Skeletal muscle satellite cell (primary cell): ENCODE data around the gene CHST11.
"Not testable (repeated sequence)": the region's sequence is repeated elsewhere in the genome, so short reads cannot be mapped to it uniquely, and the experiment has no call there.

Experiments used
- H3K27me3 ChIP-seq: 2 replicates; pipeline ENCODE4 v1.7.0; 2013; ENCODE audit warnings: low read length; ENCODE audit not compliant: control insufficient read depth, insufficient read depth
- H3K36me3 ChIP-seq: 2 replicates; pipeline ENCODE4 v1.7.0; 2013; ENCODE audit warnings: mild to moderate bottlenecking, control low read depth, low read length; ENCODE audit not compliant: insufficient read depth
- H3K4me1 ChIP-seq: 2 replicates; pipeline ENCODE4 v1.7.0; 2013; ENCODE audit warnings: low read length; ENCODE audit not compliant: control insufficient read depth, insufficient read depth
- H3K4me2 ChIP-seq: 2 replicates; pipeline ENCODE4 v1.7.0; 2013; ENCODE audit warnings: mild to moderate bottlenecking, low read length
- H3K4me3 ChIP-seq: 2 replicates; pipeline ENCODE4 v1.7.0; 2013; ENCODE audit warnings: low read length
- H3K9ac ChIP-seq: 2 replicates; pipeline ENCODE4 v1.7.0; 2013; ENCODE audit warnings: mild to moderate bottlenecking, low read depth, low read length, moderate library complexity
- H3K9me3 ChIP-seq: replicated peaks from 2 replicates; pipeline ENCODE4 v1.7.0; 2013; ENCODE audit warnings: mild to moderate bottlenecking, control low read depth, low read length

The CHST11 gene

GRCh38 chr12:104562763-104563162 lies 106.0 kb downstream of the CHST11 start:
- Histone ChIP-seq H3K27me3 (no peaks in the 10 kb centered on the region), H3K36me3 (no peaks in the 10 kb centered on the region), H3K4me2 (no peak overlapping the region), H3K9ac (no peak overlapping the region), H3K4me3 (no peak overlapping the region), H3K9me3 (no peaks in the 10 kb centered on the region), H3K4me1 (no peaks in the 10 kb centered on the region)

GRCh38 chr12:104564662-104565061 lies 107.9 kb downstream of the CHST11 start:
- H3K4me2 ChIP-seq, H3K36me3 ChIP-seq, H3K4me1 ChIP-seq, H3K9me3 ChIP-seq, H3K27me3 ChIP-seq, H3K9ac ChIP-seq, H3K4me3 ChIP-seq: not testable (repeated sequence)

GRCh38 chr12:104565606-104566243 lies 109.0 kb downstream of the CHST11 start:
- H3K9ac ChIP-seq: no peak overlapping the region
- no peak overlapping the region for H3K4me3 ChIP-seq
- no peaks in the 10 kb centered on the region for H3K4me1 ChIP-seq
- H3K4me2 ChIP-seq: no peak overlapping the region
- H3K36me3 ChIP-seq: no peaks in the 10 kb centered on the region
- no peaks in the 10 kb centered on the region for H3K9me3 ChIP-seq
- no peaks in the 10 kb centered on the region for H3K27me3 ChIP-seq

- Histone ChIP-seq H3K36me3 (no peaks in the 10 kb centered on the region), H3K9ac (no peak overlapping the region), H3K4me3 (no peak overlapping the region), H3K27me3 (no peaks in the 10 kb centered on the region), H3K9me3 (no peaks in the 10 kb centered on the region), H3K4me2 (no peak overlapping the region), H3K4me1 (no peaks in the 10 kb centered on the region)
These were observed 109.7 kb downstream of the CHST11 start for GRCh38 chr12:104566244-104566993.

GRCh38 chr12:104567832-104568486 lies 111.2 kb downstream of the CHST11 start:
- Histone ChIP-seq H3K9ac (no peak overlapping the region), H3K4me3 (no peak overlapping the region)

GRCh38 chr12:104568487-104568868 lies 111.7 kb downstream of the CHST11 start:
- H3K4me3 ChIP-seq: no peak overlapping the region
- H3K9me3 ChIP-seq: no peaks in the 10 kb centered on the region
- H3K27me3 ChIP-seq: no peaks in the 10 kb centered on the region
- H3K9ac ChIP-seq: no peak overlapping the region
- no peaks in the 10 kb centered on the region for H3K4me1 ChIP-seq
- H3K4me2 ChIP-seq: no peak overlapping the region
- no peaks in the 10 kb centered on the region for H3K36me3 ChIP-seq

More at GRCh38 chr12:104567832-104568486, 111.2 kb downstream of the CHST11 start:
- Histone ChIP-seq H3K27me3 (no peaks in the 10 kb centered on the region), H3K9me3 (no peaks in the 10 kb centered on the region), H3K4me2 (no peak overlapping the region), H3K36me3 (no peaks in the 10 kb centered on the region), H3K4me1 (no peaks in the 10 kb centered on the region)

- Histone ChIP-seq H3K4me3 (no peak overlapping the region), H3K9me3 (no peaks in the 10 kb centered on the region), H3K4me1 (no peaks in the 10 kb centered on the region), H3K27me3 (no peaks in the 10 kb centered on the region), H3K9ac (no peak overlapping the region), H3K4me2 (no peak overlapping the region), H3K36me3 (no peaks in the 10 kb centered on the region)
These were observed 112.2 kb downstream of the CHST11 start for GRCh38 chr12:104568935-104569334.

GRCh38 chr12:104569346-104570173 lies 112.8 kb downstream of the CHST11 start:
- H3K36me3 ChIP-seq: no peaks in the 10 kb centered on the region
- no peak overlapping the region for H3K9ac ChIP-seq
- no peaks in the 10 kb centered on the region for H3K4me1 ChIP-seq
- no peak overlapping the region for H3K4me2 ChIP-seq
- no peak overlapping the region for H3K4me3 ChIP-seq
- H3K9me3 ChIP-seq: no peaks in the 10 kb centered on the region
- H3K27me3 ChIP-seq: no peaks in the 10 kb centered on the region

GRCh38 chr12:104570174-104570907 lies 113.6 kb downstream of the CHST11 start:
- H3K27me3 ChIP-seq: no peaks in the 10 kb centered on the region

GRCh38 chr12:104571328-104571727 lies 114.6 kb downstream of the CHST11 start:
- H3K9ac ChIP-seq: no peak overlapping the region

More at GRCh38 chr12:104570174-104570907, 113.6 kb downstream of the CHST11 start:
- Histone ChIP-seq H3K9ac (no peak overlapping the region), H3K4me3 (no peak overlapping the region), H3K4me1 (peaks cover 3% of the 10 kb centered on the region), H3K4me2 (no peak overlapping the region), H3K36me3 (no peaks in the 10 kb centered on the region), H3K9me3 (no peaks in the 10 kb centered on the region)

More at GRCh38 chr12:104571328-104571727, 114.6 kb downstream of the CHST11 start:
- Histone ChIP-seq H3K4me3 (no peak overlapping the region), H3K27me3 (no peaks in the 10 kb centered on the region), H3K4me1 (peaks cover 3% of the 10 kb centered on the region), H3K36me3 (no peaks in the 10 kb centered on the region), H3K9me3 (no peaks in the 10 kb centered on the region), H3K4me2 (no peak overlapping the region)
